HEK293 (cell line): ENCODE measurements around the gene RBM39.

Experiments
- ELK4 ChIP-seq: IDR thresholded peaks from 2 replicates; pipeline ENCODE4 v1.6.1; 2011; ENCODE audit warnings: mild to moderate bottlenecking, low read depth, low read length, borderline replicate concordance
- GLIS1 ChIP-seq: fragments of 450-650 bp; formaldehyde crosslinking; IDR thresholded peaks from 2 replicates; pipeline ENCODE4 v1.5.1; 2016; ENCODE audit warnings: missing biosample characterization, missing genetic modification characterization
- PATZ1 ChIP-seq: fragments of 450-650 bp; formaldehyde crosslinking; IDR thresholded peaks from 2 replicates; pipeline ENCODE4 v1.5.1; 2016; ENCODE audit warnings: missing biosample characterization, missing genetic modification characterization
- SCRT2 ChIP-seq: fragments of 450-650 bp; formaldehyde crosslinking; IDR thresholded peaks from 2 replicates; pipeline ENCODE4 v1.5.1; 2016; ENCODE audit warnings: missing biosample characterization, missing genetic modification characterization
- WT1 ChIP-seq: fragments of 450-650 bp; formaldehyde crosslinking; IDR thresholded peaks from 2 replicates; pipeline ENCODE4 v1.5.1; 2016; ENCODE audit warnings: missing biosample characterization, missing genetic modification characterization
- ZBTB17 ChIP-seq: fragments of 450-650 bp; formaldehyde crosslinking; IDR thresholded peaks from 2 replicates; pipeline ENCODE4 v1.5.1; 2016; ENCODE audit warnings: missing biosample characterization, missing genetic modification characterization
- ZBTB8A ChIP-seq: fragments of 450-650 bp; formaldehyde crosslinking; IDR thresholded peaks from 2 replicates; pipeline ENCODE4 v1.5.1; 2016; ENCODE audit warnings: missing biosample characterization, missing genetic modification characterization
- ZNF121 ChIP-seq: fragments of 450-650 bp; formaldehyde crosslinking; IDR thresholded peaks from 2 replicates; pipeline ENCODE4 v1.5.1; 2016; ENCODE audit warnings: missing biosample characterization, missing genetic modification characterization
- ZNF140 ChIP-seq: fragments of 450-650 bp; formaldehyde crosslinking; IDR thresholded peaks from 2 replicates; pipeline ENCODE4 v1.5.1; 2016; ENCODE audit warnings: missing biosample characterization, missing genetic modification characterization
- ZNF174 ChIP-seq: fragments of 450-650 bp; formaldehyde crosslinking; IDR thresholded peaks from 2 replicates; pipeline ENCODE4 v1.5.0; 2017; ENCODE audit warnings: missing biosample characterization, mild to moderate bottlenecking, missing genetic modification characterization
- ZNF19 ChIP-seq: fragments of 450-650 bp; formaldehyde crosslinking; IDR thresholded peaks from 2 replicates; pipeline ENCODE4; 2016; ENCODE audit warnings: missing biosample characterization, missing genetic modification characterization, low read depth
- ZNF211 ChIP-seq: fragments of 450-650 bp; formaldehyde crosslinking; IDR thresholded peaks from 2 replicates; pipeline ENCODE4 v1.5.1; 2016; ENCODE audit warnings: low read depth, missing biosample characterization, missing genetic modification characterization
- ZNF221 ChIP-seq: fragments of 450-650 bp; formaldehyde crosslinking; IDR thresholded peaks from 2 replicates; pipeline ENCODE4 v1.5.1; 2017; ENCODE audit warnings: missing biosample characterization, missing genetic modification characterization, borderline replicate concordance
- ZNF223 ChIP-seq: fragments of 450-650 bp; formaldehyde crosslinking; IDR thresholded peaks from 2 replicates; pipeline ENCODE4 v1.5.1; 2016; ENCODE audit warnings: missing biosample characterization, missing genetic modification characterization
- ZNF391 ChIP-seq: fragments of 450-650 bp; formaldehyde crosslinking; IDR thresholded peaks from 2 replicates; pipeline ENCODE4 v1.5.1; 2016; ENCODE audit warnings: low read depth, missing biosample characterization, missing genetic modification characterization, borderline replicate concordance
- ZNF423 ChIP-seq: fragments of 450-650 bp; formaldehyde crosslinking; IDR thresholded peaks from 2 replicates; pipeline ENCODE4 v1.5.1; 2016; ENCODE audit warnings: missing biosample characterization, missing genetic modification characterization
- ZNF514 ChIP-seq: fragments of 450-650 bp; formaldehyde crosslinking; IDR thresholded peaks from 2 replicates; pipeline ENCODE4 v1.5.1; 2016; ENCODE audit warnings: missing biosample characterization, missing genetic modification characterization
- ZNF529 ChIP-seq: fragments of 450-650 bp; formaldehyde crosslinking; IDR thresholded peaks from 2 replicates; pipeline ENCODE4 v1.5.1; 2017; ENCODE audit warnings: missing genetic modification characterization, missing biosample characterization; ENCODE audit not compliant: insufficient replicate concordance
- ZNF555 ChIP-seq: fragments of 450-650 bp; formaldehyde crosslinking; conservative IDR thresholded peaks from 2 replicates; pipeline ENCODE4 v1.5.1; 2017; ENCODE audit warnings: missing biosample characterization, mild to moderate bottlenecking, missing genetic modification characterization, inconsistent platforms
- ZNF600 ChIP-seq: fragments of 450-650 bp; formaldehyde crosslinking; IDR thresholded peaks from 2 replicates; pipeline ENCODE4 v1.5.1; 2016; ENCODE audit warnings: missing biosample characterization, missing genetic modification characterization
- ZNF621 ChIP-seq: fragments of 450-650 bp; formaldehyde crosslinking; IDR thresholded peaks from 2 replicates; pipeline ENCODE4 v1.5.1; 2017; ENCODE audit warnings: missing biosample characterization, missing genetic modification characterization
- ZNF660 ChIP-seq: fragments of 450-650 bp; IDR thresholded peaks from 2 replicates; pipeline ENCODE4 v1.5.1; 2018; ENCODE audit warnings: missing biosample characterization, mild to moderate bottlenecking, missing genetic modification characterization
- ZNF76 ChIP-seq: fragments of 450-650 bp; formaldehyde crosslinking; IDR thresholded peaks from 2 replicates; pipeline ENCODE4; 2016; ENCODE audit warnings: low read depth, missing biosample characterization, missing genetic modification characterization, borderline replicate concordance
- TF ChIP-seq, protein P1 (sequence below): fragments of 450-650 bp; IDR thresholded peaks from 2 replicates; pipeline ENCODE4 v1.5.1; 2018; ENCODE audit warnings: missing biosample characterization, mild to moderate bottlenecking, missing genetic modification characterization
- TF ChIP-seq, protein P2 (sequence below): fragments of 450-650 bp; formaldehyde crosslinking; IDR thresholded peaks from 2 replicates; pipeline ENCODE4; 2016; ENCODE audit warnings: missing biosample characterization, missing genetic modification characterization
- TF ChIP-seq, protein P3 (sequence below): sonication (generic); formaldehyde crosslinking; IDR thresholded peaks from 2 replicates; pipeline ENCODE4 v1.8.1; 2022; ENCODE audit warnings: mild to moderate bottlenecking, moderate library complexity, missing genetic modification reagents

RBM39 gene

DNA sequence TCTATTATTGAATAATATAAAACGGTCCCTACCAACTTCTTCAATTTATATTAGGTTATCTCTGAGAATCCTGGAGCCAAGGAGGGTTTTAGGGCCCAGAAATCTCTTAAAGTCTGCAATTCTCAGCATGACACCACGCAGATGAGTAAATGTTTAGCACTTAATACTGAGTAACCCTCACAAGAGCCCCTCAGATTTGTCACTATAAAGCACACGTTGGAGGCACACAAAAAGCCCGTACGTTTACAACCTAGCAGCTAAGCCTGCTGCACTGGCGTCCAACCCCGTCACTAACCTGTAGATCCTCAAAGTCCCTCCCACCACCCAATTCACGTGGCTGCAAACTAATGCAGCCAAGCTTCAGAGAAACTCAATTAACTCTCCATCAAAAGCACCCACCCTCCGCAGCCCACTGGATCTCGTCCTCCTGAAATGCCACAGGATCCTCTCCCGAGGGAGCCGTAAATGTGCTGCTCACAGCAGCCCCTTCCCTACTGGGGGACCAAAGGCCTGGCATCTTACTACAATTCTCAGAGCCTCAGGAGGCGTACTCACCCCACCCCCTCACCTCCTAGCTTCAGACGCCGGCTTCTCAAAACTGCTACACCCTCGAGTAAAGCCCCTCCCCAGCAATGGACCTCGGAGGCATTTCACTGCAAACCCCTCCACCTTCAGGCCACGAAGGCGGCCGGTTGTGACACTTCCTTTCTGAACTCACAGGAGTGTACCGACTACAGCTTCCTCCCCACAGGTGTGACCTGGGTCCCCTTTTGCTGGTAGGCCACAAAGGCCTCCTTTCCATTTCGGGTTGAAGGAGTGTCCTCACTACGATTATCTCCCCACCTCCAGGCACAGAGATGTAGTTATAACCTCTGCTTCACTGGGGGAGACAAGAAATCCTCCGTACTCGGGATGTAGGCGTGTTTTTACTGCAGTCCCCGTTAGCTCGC is 78.3 kb downstream of the RBM39 start (continued):
- TF ChIP-seq ZBTB17 (tag by site-specific recombination) (no peak), ZNF121 (tag by site-specific recombination) (no peak), GLIS1 (tag by site-specific recombination) (peak; percentile 47; the same call in 1 of the 2 replicates), ZNF423 (tag by site-specific recombination) (no peak; the same call in 1 of the 2 replicates), ZNF140 (no peak), ZNF174 (tag by site-specific recombination) (no peak), ELK4 (no peak), ZNF211 (no peak), ZNF514 (tag by site-specific recombination) (no peak), ZNF76 (tag by site-specific recombination) (no peak), SCRT2 (peak; percentile 98), ZNF19 (no peak), ZNF391 (tag by site-specific recombination) (no peak; the same call in 1 of the 2 replicates), PATZ1 (tag by site-specific recombination) (peak; percentile 52; the same call in 1 of the 2 replicates), ZNF529 (tag by site-specific recombination) (no peak), ZNF660 (tag by site-specific recombination) (no peak), ZNF221 (no peak), ZNF600 (tag by site-specific recombination) (peak; percentile 86; the same call in 1 of the 2 replicates), ZNF223 (peak; percentile 93), WT1 (tag by site-specific recombination) (peak; percentile 53), ZNF621 (tag by site-specific recombination) (no peak), ZBTB8A (no peak), ZNF555 (no peak)
- TF ChIP-seq, protein P1, sequence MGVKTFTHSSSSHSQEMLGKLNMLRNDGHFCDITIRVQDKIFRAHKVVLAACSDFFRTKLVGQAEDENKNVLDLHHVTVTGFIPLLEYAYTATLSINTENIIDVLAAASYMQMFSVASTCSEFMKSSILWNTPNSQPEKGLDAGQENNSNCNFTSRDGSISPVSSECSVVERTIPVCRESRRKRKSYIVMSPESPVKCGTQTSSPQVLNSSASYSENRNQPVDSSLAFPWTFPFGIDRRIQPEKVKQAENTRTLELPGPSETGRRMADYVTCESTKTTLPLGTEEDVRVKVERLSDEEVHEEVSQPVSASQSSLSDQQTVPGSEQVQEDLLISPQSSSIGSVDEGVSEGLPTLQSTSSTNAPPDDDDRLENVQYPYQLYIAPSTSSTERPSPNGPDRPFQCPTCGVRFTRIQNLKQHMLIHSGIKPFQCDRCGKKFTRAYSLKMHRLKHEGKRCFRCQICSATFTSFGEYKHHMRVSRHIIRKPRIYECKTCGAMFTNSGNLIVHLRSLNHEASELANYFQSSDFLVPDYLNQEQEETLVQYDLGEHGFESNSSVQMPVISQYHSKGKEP, result peak; percentile 60
- TF ChIP-seq, protein P2, sequence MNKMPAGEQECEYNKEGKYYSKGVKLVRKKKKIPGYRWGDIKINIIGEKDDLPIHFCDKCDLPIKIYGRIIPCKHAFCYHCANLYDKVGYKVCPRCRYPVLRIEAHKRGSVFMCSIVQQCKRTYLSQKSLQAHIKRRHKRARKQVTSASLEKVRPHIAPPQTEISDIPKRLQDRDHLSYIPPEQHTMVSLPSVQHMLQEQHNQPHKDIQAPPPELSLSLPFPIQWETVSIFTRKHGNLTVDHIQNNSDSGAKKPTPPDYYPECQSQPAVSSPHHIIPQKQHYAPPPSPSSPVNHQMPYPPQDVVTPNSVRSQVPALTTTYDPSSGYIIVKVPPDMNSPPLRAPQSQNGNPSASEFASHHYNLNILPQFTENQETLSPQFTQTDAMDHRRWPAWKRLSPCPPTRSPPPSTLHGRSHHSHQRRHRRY (tag by site-specific recombination), result no peak
- TF ChIP-seq, protein P3, sequence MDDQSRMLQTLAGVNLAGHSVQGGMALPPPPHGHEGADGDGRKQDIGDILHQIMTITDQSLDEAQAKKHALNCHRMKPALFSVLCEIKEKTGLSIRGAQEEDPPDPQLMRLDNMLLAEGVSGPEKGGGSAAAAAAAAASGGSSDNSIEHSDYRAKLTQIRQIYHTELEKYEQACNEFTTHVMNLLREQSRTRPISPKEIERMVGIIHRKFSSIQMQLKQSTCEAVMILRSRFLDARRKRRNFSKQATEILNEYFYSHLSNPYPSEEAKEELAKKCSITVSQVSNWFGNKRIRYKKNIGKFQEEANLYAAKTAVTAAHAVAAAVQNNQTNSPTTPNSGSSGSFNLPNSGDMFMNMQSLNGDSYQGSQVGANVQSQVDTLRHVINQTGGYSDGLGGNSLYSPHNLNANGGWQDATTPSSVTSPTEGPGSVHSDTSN (CRISPR knock-in tag), result no peak
